GM18909 (cell line): Measurements from ENCODE around the gene ZNF652.

ENCODE experiments used
- ATAC-seq: cut with Tn5 transposase; IDR thresholded peaks from one replicate; pipeline ENCODE4 v1.9.1; 2021; ENCODE audit warnings: mild to moderate bottlenecking; ENCODE audit not compliant: unreplicated experiment, poor library complexity

ZNF652 gene

DNA sequence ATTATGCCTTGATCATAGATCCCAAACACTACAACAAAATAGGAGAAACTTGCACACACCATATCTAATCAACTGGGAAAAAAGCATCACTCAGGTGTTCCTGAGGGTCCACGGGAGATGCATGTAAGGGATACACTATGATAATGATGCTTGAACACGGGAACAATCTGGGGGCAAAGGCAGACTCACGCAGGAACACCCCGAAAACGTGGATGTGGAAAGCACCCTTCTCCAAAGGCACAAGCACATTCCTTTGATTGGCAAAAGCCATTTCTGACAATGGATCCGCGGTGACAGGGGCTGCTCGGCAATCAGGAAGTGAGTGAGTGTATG lies 1.3 kb downstream of the ZNF652 start:
- ATAC-seq, result no peak

DNA sequence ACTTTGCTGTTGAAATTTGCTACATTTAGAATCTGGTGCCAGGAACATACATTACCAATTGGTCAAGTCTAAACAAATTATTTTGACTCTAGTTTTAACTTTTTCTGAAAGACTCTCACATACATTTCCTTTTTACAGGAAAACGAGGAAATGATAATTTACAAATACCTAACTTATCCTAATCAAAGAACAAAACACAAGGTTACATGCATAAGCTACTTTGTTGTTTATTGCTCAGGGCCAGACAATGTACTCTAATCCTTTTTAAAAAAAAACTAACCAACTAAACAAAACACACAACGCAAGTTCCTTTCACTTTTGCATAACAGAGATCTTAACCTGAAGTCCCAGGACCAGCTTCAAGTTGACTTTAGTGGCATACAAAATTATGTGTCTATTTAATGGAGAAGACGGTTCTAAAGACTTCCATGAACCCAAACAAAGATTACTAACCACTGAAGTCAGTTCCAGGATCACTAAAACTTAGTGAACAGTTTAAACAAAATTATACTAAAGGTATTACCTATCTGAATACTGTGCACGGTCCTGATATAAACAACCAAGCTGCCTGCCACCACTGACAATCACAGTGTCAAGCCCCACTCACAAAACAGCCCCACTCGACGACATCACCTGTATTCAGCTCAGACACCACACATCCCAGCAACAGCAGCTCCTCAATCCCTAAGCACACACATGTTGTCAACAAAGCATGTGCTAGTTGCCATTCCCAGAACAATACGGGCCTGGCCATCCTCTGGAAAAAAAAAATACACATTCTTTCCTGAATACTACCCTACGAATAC lies 1.9 kb downstream of the ZNF652 start:
- no peak for ATAC-seq

DNA sequence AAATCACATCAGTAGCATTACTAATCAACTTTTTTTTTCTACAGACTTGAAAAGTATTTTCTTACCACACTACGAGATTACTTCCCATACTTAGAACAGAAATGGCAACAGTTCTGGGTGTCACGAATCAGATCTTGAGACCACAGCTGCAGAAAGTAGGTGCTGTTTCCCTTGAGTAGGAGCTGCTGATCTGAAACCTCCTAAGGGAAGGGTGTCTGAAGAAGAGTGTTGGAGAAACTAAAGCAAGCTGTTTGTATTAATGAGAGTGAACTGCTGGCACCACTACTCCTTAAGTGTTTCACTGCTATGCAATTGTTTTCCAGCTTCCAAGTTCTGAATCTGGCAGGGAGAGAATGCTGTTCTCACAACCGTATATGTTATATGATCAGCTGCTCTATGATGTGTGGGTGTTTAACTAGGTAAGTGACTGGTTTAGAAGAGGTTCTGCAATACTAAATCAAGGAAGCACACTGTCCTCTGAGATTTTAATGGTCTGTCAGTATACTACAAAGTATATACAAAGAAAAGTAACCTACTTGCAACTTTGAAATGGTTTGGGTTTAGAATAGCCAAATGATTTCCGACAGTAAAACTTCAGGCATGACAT lies 3.3 kb downstream of the ZNF652 start:
- ATAC-seq, result no peak

DNA sequence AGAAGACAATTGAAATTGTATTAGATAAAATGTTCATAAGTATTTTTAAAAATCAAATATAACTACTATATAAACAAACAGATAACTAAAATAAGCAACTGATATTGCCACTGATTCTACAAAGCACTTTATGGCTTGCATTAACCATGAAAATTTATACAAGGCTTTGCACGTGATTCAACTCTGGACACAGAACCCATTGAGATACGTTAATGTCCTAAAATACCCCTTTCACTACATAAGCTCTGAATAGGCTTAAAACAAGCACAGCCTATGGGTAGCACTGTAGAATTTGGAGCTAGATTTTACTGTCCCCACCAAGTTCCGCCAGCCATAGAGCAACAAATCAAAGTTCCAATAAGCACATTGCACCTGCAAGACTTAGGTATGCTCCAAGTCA lies 4.5 kb downstream of the ZNF652 start:
- no peak for ATAC-seq

DNA sequence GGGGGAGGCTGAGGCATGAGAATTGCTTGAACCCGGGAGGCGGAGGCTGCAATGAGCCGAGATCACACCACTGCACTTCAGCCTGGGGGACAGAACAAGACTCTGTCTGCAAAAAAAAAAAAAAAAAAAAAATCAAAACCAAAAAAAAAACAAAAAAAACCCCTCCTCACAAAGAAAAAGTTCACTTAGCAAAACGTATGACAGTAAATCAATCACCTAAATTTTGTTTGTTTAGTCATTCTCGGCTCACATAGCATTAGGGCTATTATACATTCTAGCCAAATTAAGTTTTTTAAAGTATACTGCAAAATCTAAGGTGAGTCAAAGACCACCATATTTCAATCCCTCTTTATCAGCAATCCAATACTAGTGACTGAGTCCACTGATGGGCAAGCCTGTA lies 5.7 kb downstream of the ZNF652 start:
- no peak for ATAC-seq

DNA sequence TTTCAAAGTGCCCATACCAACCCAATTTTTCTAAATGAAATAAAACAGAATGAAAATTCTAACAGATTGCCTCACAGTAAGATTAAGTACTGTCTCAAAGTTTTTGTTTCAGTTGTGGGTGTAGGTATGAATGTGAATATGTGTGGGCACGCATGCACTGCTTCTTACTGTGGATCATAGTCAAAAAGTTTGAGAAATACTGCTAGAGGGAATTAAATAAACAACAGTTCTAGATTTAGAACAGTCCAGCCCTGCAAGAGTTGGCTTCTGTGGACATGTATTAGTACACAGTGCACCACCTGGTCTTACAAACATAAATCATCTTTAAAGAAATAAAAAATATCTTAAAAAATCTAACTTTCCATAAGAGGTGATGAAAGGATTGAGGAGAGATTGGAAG lies 8.4 kb downstream of the ZNF652 start:
- ATAC-seq, result no peak

DNA sequence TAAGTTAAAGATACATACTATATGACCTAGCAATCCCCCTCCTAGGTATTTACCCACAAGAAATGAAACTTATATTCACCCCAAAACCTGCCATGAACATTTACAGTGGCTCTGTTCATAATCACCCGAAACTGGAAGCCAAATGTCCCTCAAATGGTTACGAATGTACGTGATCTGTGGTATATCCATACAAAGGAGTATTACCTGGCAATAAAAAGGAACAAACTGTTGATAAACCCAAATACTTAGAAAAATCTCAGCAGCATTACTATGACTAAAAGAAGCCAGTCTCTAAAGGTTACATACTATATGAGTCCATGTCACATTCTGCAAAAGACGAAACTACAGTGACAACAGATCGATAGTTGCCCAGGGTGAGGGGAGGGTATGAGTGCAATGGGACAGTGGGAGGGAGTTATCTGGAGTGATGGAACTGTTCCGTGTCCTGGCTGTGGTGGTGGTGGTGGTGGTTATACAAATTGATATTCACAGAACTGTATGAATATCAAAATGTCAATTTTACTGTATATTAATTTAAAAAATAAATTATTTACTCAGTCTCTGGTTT lies 9.4 kb downstream of the ZNF652 start:
- ATAC-seq, result no peak

DNA sequence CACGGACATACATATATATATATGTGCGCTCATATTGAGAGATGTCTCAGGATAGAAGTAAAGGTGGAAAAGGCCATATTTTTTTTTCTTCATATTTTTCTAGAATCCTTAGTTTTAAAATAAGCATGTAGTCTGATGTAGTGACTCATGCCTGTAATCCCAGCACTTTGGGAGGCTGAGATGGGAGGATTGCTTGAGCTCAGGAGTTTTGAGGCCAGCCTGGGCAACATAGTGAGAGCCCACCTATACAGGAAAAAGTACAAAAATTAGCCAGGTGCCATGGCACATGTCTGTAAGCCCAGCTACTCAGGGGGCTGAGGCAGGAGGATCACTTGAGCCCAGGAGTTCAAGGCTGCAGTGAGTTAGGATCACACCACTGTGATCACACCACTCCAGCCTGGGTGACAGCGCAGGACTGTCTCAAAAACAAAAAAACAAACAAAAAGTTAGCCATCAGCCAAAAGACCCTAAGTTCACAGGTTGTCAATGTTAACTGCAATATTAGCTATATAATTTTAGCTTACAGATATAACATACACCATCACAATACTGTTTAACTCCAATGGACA lies 10.4 kb downstream of the ZNF652 start:
- no peak for ATAC-seq

DNA sequence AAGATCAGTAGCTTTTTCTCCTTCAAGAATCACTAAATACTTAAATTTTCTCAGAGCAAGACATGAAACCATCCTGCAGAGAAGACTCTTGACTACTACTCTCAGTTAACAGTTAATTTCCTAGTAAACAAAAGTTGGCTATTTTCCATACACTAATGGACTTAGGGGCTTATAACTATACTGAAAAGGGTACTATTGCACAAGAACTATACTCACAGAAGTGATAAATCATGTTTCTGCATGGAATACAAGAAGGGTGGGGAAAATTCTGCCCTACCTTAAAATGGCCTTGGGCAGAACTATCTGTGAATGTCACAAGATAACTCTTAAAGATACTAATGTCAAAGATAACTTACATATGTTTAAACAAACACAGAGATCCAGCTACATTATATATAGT lies 12.5 kb downstream of the ZNF652 start:
- no peak for ATAC-seq

DNA sequence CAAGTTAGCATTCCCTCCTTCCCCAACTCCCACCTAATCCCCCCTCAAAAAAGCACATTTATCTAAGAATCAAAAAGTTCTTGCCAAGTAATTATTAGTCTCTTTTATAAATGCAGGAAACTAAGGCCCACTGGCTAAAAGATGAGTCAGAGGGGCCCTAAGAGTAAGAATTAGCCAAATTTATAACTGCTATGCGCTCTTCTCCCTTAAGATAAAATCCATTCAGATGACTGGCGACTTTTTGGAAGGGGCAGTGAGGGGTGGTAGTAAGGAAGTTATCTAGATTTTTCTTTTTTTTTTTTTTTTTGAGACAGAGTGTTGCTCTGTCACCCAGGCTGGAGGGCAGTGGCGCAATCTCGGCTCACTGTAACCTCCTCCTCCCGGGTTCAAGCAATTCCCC lies 17.1 kb downstream of the ZNF652 start:
- no peak for ATAC-seq

DNA sequence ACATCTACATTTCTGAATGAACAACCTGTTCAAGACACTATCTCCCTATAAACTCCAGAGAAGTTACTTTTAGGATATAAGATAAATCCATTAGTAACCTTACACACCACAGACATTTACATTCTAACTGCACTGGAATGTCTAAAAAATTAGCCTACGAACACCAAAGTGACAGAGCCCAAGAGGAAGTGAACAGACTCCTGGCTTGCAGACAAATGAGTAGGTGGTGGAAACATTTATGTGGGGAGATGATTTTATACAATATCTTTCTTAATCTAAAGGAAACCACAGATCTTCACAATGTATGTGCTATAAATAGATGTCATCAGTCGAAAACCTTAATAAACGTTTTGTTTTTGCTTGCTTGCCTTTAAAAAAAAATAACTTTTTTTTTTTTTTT lies 18.8 kb downstream of the ZNF652 start:
- ATAC-seq, result no peak

DNA sequence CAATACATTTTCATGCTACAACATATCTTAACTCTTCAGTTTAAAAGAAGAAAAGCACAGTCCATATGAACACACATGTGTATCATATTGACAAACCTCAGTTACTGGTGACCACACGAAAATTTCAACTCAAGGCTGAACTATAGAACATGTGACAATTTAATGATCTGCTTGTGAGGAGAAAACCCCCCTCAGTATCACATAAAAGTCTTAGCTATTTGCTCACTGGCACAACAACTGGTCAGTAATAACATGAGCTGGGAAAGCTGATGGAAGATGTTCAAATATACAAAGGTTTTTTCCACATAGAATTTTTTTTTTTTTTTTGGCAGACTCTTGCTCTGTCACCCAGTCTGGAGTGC lies 19.5 kb downstream of the ZNF652 start:
- ATAC-seq, result peak; percentile 49

DNA sequence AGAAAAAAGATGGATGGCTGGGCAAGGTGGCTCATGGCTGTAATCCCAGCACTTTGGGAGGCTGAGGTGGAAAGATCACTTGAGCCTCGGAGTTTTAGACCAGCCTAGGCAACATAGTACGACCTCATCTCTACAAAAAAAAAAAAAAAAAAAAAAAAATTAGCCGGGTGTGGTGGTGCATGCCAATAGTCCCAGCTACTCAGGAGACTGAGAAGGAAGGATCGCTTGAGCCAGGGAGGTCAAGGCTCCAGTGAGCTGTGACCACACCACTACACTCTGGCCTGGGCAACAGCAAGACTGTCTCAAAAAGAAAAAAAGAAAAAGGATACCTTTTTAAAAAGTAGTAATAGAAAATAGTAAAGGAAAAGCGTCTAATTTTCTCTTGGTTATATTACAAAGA lies 20.7 kb downstream of the ZNF652 start:
- ATAC-seq, result no peak

DNA sequence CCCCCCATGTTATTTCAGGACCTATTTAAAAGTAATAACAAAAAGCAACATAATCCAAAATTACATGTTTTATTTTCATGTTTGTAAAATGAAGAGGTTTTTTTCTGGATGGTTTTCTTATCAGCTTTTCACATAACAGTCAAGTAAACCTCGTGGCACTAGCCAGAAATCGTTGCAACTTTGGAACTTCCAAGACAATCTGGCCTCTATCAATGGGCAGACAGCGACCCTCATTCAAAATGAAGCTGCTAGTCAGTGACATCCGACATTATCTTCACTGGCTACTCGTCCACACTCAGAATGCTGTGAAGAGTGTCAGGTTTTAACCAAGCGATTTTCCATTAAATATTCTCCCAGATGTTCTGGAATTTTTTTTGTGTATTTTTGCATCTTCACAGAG lies 22.7 kb downstream of the ZNF652 start:
- no peak for ATAC-seq

DNA sequence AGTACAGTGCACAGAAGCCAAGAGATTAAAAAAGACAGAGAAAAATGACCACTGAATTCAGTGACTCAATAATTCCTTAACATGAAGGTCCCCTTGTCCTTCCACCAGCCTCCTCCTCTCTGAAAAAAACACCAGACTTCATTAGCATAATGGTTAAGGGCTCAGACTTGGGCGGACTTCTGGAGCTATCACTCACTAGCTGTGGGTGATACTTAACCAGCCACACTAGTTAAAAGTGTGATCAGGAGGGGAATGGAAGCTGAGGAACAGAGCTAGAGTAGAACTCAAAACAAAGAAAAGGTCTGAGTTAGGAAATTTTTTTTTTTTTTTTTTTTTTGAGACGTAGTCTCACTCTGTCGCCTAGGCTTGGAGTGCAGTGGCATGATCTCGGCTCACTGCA lies 23.2 kb downstream of the ZNF652 start:
- no peak for ATAC-seq

DNA sequence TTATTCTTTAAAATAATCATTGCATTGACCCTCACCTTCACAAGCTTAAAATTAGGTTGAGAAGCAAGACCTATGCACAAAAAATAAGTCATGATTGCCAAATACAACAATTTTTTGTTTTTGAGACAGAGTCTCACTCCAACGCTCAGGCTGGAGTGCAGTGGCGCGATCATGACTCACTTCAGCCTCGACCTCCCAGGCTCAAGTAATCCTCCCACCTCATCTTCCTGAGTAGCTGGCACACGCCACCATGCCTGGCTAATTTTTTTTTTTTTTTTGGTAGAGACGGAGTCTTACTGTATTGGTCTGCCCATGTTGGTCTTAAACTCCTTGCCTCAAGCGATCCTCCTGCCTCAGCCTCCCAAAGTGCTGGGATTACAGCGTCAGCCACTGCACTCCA lies 24.2 kb downstream of the ZNF652 start:
- no peak for ATAC-seq

DNA sequence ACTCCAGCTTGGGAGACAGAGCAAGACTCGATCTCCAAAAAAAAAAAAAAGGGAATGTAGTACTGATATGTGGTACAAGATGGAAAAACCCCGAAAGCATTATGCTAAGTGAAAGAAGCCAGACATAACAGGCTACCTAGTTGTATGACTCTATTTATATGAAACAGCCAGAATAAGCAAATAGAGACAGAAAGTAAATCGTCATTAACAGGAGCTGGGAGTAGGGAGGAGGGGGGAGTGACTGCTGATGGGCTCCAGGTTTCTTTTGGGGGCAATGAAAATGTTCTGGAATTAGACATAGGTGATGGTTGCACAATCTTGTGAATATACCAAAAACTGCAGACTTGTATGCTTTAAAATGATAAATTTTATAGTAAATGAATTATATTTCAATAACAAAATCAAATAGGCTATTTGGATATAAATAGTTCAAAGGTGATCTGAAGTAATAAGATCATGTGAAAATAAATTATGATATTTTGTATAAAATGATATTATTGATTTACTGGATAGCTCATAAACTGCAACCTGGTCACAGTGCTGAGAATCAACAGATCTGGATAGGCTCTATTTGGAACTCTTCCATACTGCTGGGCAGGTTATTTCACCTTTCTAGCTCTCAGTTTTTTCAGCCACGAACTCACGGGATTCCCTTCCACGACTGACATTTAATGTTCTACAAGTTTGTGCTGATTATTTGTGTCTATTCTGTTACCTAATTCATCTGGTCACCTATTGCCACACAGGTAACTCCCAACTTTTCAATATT lies 27.1 kb downstream of the ZNF652 start:
- no peak for ATAC-seq

DNA sequence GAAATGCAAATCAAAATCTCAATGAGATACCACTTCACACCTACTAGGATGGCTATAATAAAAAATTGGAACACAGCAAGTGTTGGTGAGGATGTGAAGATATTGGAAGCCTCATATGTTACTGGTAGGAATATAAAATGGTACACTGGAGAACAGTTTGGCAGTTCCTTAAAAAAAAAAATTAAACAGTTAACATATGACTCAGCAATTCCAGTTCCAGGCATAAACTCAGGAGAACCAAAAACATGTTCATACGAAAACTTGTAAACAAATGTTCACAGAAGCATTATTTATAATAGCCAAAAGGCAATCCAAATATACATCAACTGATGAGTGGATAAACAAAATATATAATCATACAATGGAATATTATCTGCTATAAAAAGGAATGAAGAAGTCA lies 28.2 kb downstream of the ZNF652 start:
- no peak for ATAC-seq

DNA sequence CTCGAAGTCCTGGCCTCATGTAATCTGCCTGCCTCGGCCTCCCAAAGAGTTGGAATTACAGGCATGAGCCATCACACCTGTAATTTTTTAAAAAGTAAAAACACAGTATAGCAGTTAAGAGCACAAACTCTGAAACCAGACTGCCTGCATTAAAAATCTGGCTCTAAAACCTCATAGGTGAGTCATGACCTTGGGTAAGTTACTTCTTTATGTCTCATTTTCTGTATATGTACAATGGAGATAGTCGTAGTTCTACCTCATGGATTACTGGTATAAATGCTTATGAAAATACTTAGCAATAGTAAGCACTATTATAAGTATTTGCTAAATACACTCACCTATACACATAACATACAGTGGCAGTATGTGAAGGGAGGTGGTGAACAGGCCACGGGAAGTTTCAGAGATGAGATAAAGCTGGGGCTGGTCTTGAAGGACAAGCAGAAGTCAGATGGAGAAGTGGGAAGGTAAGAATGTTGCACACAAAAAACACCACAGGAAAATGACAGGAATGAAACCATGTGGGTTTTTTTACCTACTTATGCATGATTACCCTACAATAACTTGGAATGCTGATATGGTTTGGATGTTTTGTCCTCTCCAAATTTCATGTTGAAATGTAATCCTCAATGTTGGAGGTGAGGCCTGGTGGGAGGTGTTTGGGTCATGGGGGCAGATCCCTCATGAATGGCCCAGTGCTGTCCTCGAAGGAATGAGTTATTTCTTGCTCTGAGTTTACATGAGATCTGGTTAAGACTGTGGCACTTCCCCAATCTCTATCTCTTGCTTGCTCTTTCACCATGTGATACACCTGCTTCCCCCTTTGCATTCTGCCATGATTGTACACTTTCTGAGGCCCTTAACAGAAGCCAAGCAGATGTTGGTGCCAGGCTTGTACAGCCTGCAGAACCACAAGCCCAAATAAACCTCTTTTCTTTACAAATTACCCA lies 33.9 kb downstream of the ZNF652 start:
- ATAC-seq, result no peak

DNA sequence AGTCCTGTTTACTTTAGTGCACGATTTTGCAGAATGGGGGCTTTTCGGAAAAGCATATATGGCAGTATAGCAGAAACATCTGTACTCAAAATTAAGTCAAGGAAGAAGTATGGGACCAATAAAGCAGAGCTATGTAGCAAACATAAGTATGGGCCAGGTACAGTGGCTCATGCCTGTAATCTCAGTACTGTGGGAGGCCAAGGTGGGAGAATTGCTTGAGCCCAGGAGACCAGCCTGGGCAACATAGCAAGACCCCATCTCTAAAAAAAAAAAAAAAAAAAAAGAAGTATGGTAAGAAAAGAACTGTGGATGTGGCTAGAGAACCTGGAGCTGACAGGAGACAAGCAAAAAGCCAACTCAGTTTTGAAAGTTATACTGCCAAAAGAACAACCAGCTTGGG lies 36.1 kb downstream of the ZNF652 start:
- ATAC-seq, result no peak
